NT2/D1 (cell line): ENCODE data around the gene UTP14C.

Experiments used
- YY1 ChIP-seq: IDR thresholded peaks from 2 replicates; pipeline ENCODE4 v1.6.1; 2011; ENCODE audit not compliant: insufficient read length, insufficient read depth
- ZNF274 ChIP-seq: IDR thresholded peaks from 2 replicates; pipeline ENCODE4 v1.6.1; 2011; ENCODE audit warnings: mild to moderate bottlenecking, low read depth, low read length

- TF ChIP-seq YY1 (no peak), ZNF274 (no peak)
These were observed 11.5 kb downstream of the UTP14C start for GRCh38 chr13:52036037-52036436.
